ENCODE data around the gene EXD1. TPM values are rescaled to one million over a fixed set of nuclear protein-coding genes. Genes with fewer than 3 reads are reported as not detected.

The EXD1 gene
- total and polyA plus RNA-seq, 4 donors = 0.04 to 0.15 (median 0.05) TPM; not detected in 1

GRCh38 chr15:41169781-41170180 lies 60.8 kb downstream of the EXD1 start:
- Histone ChIP-seq H3K27ac (ENCODE audit: low read depth in 1 of 2, low read length in 1 of 2) (no peak overlapping the region), H3K9ac (ENCODE audit: insufficient read depth in 1 of 2, low read length in 2 of 2) (no peak overlapping the region), H3K4me3 (no peak overlapping the region), H3K36me3 (ENCODE audit: control insufficient read depth in 4 of 4, insufficient read depth in 4 of 4, low read length in 4 of 4) (no peaks in the 10 kb centered on the region), H3K9me3 (ENCODE audit: control insufficient read depth in 4 of 4, insufficient read depth in 3 of 4, low read length in 3 of 4) (no peaks in the 10 kb centered on the region), H3K27me3 (ENCODE audit: control insufficient read depth in 3 of 3, insufficient read depth in 3 of 3, low read length in 2 of 3) (no peaks in the 10 kb centered on the region), H3K4me1 (ENCODE audit: control insufficient read depth in 5 of 5, insufficient read depth in 5 of 5, low read length in 5 of 5) (no peaks in the 10 kb centered on the region)
- 51 to 70% methylated on average over 4 of the region's 4 CpGs for WGBS, 2 donors
- TF ChIP-seq CTCF (IDR thresholded peaks at IDR 0.05; ENCODE audit: control extremely low read depth, extremely low read depth) = no peak
- DNase-seq (no peak), ATAC-seq (ENCODE audit: insufficient read depth, low FRiP score) (no peak)

GRCh38 chr15:41169086-41169485 lies 61.5 kb downstream of the EXD1 start:
- Histone ChIP-seq H3K27me3 (ENCODE audit: control insufficient read depth in 3 of 3, insufficient read depth in 3 of 3, low read length in 2 of 3) (no peaks in the 10 kb centered on the region), H3K9ac (ENCODE audit: insufficient read depth in 1 of 2, low read length in 2 of 2) (no peak overlapping the region), H3K4me3 (no peak overlapping the region), H3K36me3 (ENCODE audit: control insufficient read depth in 4 of 4, insufficient read depth in 4 of 4, low read length in 4 of 4) (no peaks in the 10 kb centered on the region), H3K9me3 (ENCODE audit: control insufficient read depth in 4 of 4, insufficient read depth in 3 of 4, low read length in 3 of 4) (no peaks in the 10 kb centered on the region), H3K4me1 (ENCODE audit: control insufficient read depth in 5 of 5, insufficient read depth in 5 of 5, low read length in 5 of 5) (no peaks in the 10 kb centered on the region), H3K27ac (ENCODE audit: low read depth in 1 of 2, low read length in 1 of 2) (no peak overlapping the region)
- DNase-seq = no peak
- no peak for TF ChIP-seq CTCF (IDR thresholded peaks at IDR 0.05; ENCODE audit: control extremely low read depth, extremely low read depth)
- no peak for ATAC-seq (ENCODE audit: insufficient read depth, low FRiP score)

- Histone ChIP-seq H3K36me3 (ENCODE audit: control insufficient read depth in 4 of 4, insufficient read depth in 4 of 4, low read length in 4 of 4) (no peaks in the 10 kb centered on the region), H3K9me3 (ENCODE audit: control insufficient read depth in 4 of 4, insufficient read depth in 3 of 4, low read length in 3 of 4) (no peaks in the 10 kb centered on the region), H3K27me3 (ENCODE audit: control insufficient read depth in 3 of 3, insufficient read depth in 3 of 3, low read length in 2 of 3) (no peaks in the 10 kb centered on the region), H3K4me3 (no peak overlapping the region), H3K4me1 (ENCODE audit: control insufficient read depth in 5 of 5, insufficient read depth in 5 of 5, low read length in 5 of 5) (peaks cover 0 to 4% (median 0%) of the 10 kb centered on the region in 5 donors), H3K27ac (ENCODE audit: low read depth in 1 of 2, low read length in 1 of 2) (no peak overlapping the region), H3K9ac (ENCODE audit: insufficient read depth in 1 of 2, low read length in 2 of 2) (no peak overlapping the region)
- ATAC-seq (ENCODE audit: insufficient read depth, low FRiP score) = no peak
- DNase-seq = no peak
- 15 to 39% methylated on average over 1 of the region's 1 CpG for WGBS, 2 donors
- no peak for TF ChIP-seq CTCF (IDR thresholded peaks at IDR 0.05; ENCODE audit: control extremely low read depth, extremely low read depth)
Measured at GRCh38 chr15:41161736-41162135, 68.8 kb downstream of the EXD1 start.

- ATAC-seq (ENCODE audit: insufficient read depth, low FRiP score) = peak; percentile 66
Measured at GRCh38 chr15:41161336-41161735, 69.2 kb downstream of the EXD1 start.

More at GRCh38 chr15:41161336-41161735, 69.2 kb downstream of the EXD1 start:
- Histone ChIP-seq H3K4me3 (no peak overlapping the region), H3K36me3 (ENCODE audit: control insufficient read depth in 4 of 4, insufficient read depth in 4 of 4, low read length in 4 of 4) (no peaks in the 10 kb centered on the region), H3K9ac (ENCODE audit: insufficient read depth in 1 of 2, low read length in 2 of 2) (no peak overlapping the region), H3K27me3 (ENCODE audit: control insufficient read depth in 3 of 3, insufficient read depth in 3 of 3, low read length in 2 of 3) (no peaks in the 10 kb centered on the region), H3K27ac (ENCODE audit: low read depth in 1 of 2, low read length in 1 of 2) (no peak overlapping the region), H3K9me3 (ENCODE audit: control insufficient read depth in 4 of 4, insufficient read depth in 3 of 4, low read length in 3 of 4) (no peaks in the 10 kb centered on the region), H3K4me1 (ENCODE audit: control insufficient read depth in 5 of 5, insufficient read depth in 5 of 5, low read length in 5 of 5) (peaks cover 0 to 4% (median 0%) of the 10 kb centered on the region in 5 donors)
- WGBS, 2 donors = 46 to 62% methylated on average over 6 of the region's 6 CpGs
- no peak for DNase-seq
- no peak for TF ChIP-seq CTCF (IDR thresholded peaks at IDR 0.05; ENCODE audit: control extremely low read depth, extremely low read depth)

Measured in lung (tissue), 12 donors.